Thyroid gland (tissue), 4 donors: ENCODE measurements around the gene GALNT18. TPM values are rescaled to one million over a fixed set of nuclear protein-coding genes. Genes with fewer than 3 reads are reported as not detected.

ENCODE experiments used
- DNase-seq, 2 donors: peaks; one replicate each; pipeline ENCODE4 v3.0.0-alpha.2; 2019
- H3K27ac ChIP-seq, 3 donors: fragments of 200-600 bp; sonication (generic); 1 replicate in 2 of 3; 2 replicates in 1 of 3; pipeline ENCODE4 v1.5.1; 2016 to 2019; ENCODE audit warnings: mild to moderate bottlenecking in 1 of 3, moderate library complexity in 1 of 3
- H3K27me3 ChIP-seq: fragments of 200-600 bp; sonication (generic); one replicate; pipeline ENCODE4 v1.5.1; 2019
- H3K36me3 ChIP-seq, 2 donors: fragments of 200-600 bp; sonication (generic); one replicate each; pipeline ENCODE4 v1.5.1; 2016 to 2019
- H3K4me1 ChIP-seq, 2 donors: fragments of 200-600 bp; sonication (generic); one replicate each; pipeline ENCODE4 v1.5.1; 2017 to 2019
- H3K4me3 ChIP-seq, 3 donors: fragments of 200-600 bp; sonication (generic); replicated peaks in 1 of 3; 1 replicate in 2 of 3; 2 replicates in 1 of 3; pipeline ENCODE4 v1.5.1; 2016; ENCODE audit warnings: mild to moderate bottlenecking in 1 of 3
- H3K9me3 ChIP-seq: fragments of 200-600 bp; sonication (generic); one replicate; pipeline ENCODE4 v1.5.1; 2017
- CTCF ChIP-seq, 6 experiments: fragments of 200-600 bp in 3 of 6; fragments of 450-650 bp in 3 of 6; sonication (generic) in 3 of 6; IDR thresholded peaks; one replicate each; pipeline ENCODE4 v1.5.1; 2016 to 2019; ENCODE audit warnings: antibody characterized with exemption in 6 of 6, mild to moderate bottlenecking in 2 of 6, inconsistent platforms in 1 of 6, moderate library complexity in 1 of 6
- POLR2A ChIP-seq, 2 donors: fragments of 450-650 bp; IDR thresholded peaks; one replicate each; pipeline ENCODE4 v1.6.1; 2017; ENCODE audit warnings: antibody characterized with exemption in 2 of 2, mild to moderate bottlenecking in 2 of 2, moderate library complexity in 1 of 2
- WGBS, 2 donors: methylation state at CpG; one replicate each; pipeline ENCODE4 v1.1.5; 2017; 5-methylcytosine and 5-hydroxymethylcytosine counted together
- intact Hi-C: fragments of 100-400 bp; cut with DNase I; formaldehyde crosslinking; loops from one replicate; pipeline ENCODE4 v1.15.1; 2023
- total RNA-seq, 4 donors: library from RNA; depleted of rRNA; stranded (reverse); fragments of >200 nt; gene quantifications; one replicate each; pipeline ENCODE4 v1.2.3, GENCODE V29; 2016

The GALNT18 gene
- total RNA-seq, 4 donors from 2014 or later, result 60.7 to 93.8 (median 87.5) TPM

GRCh38 chr11:11582011-11582701 lies 39.6 kb downstream of the GALNT18 start:
- Histone ChIP-seq H3K27me3 (no peaks in the 10 kb centered on the region), H3K36me3 (no peaks in the 10 kb centered on the region), H3K9me3 (no peaks in the 10 kb centered on the region), H3K4me1 (peaks cover 23 to 58% of the 10 kb centered on the region in 2 donors), H3K4me3 (no peak overlapping the region), H3K27ac (peak overlapping the region in 1 of 3 donors; percentile 3)
- TF ChIP-seq CTCF (IDR thresholded peaks at IDR 0.05) (no peak), POLR2A (IDR thresholded peaks at IDR 0.05) (no peak)
- no peak for DNase-seq
- intact Hi-C loops, result no loop called here
- 86 to 89% methylated on average over 5 of the region's 5 CpGs for WGBS, 2 donors

- Histone ChIP-seq H3K4me1 (peaks cover 23 to 58% of the 10 kb centered on the region in 2 donors), H3K36me3 (no peaks in the 10 kb centered on the region), H3K9me3 (no peaks in the 10 kb centered on the region), H3K27me3 (no peaks in the 10 kb centered on the region), H3K27ac (peak overlapping the region in 2 of 3 donors; percentile 3 to 55), H3K4me3 (no peak overlapping the region)
- WGBS, 2 donors, result 59 to 80% methylated on average over 3 to 4 of the region's 4 CpGs
- DNase-seq, result no peak
- intact Hi-C loops, result no loop called here
- TF ChIP-seq POLR2A (IDR thresholded peaks at IDR 0.05) (no peak), CTCF (IDR thresholded peaks at IDR 0.05) (no peak)
Observed at GRCh38 chr11:11581481-11581880, 40.3 kb downstream of the GALNT18 start.

GRCh38 chr11:11580841-11581411 lies 40.9 kb downstream of the GALNT18 start:
- peak; percentile 44 to 45 for DNase-seq
- intact Hi-C loops, result no loop called here
- 66 to 78% methylated on average over 10 of the region's 10 CpGs for WGBS, 2 donors
- H3K27ac ChIP-seq, result peak overlapping the region in 2 of 3 donors; percentile 3 to 55
- H3K36me3 ChIP-seq, result no peaks in the 10 kb centered on the region
- H3K27me3 ChIP-seq, result no peaks in the 10 kb centered on the region
- H3K4me1 ChIP-seq, result peaks cover 23 to 58% of the 10 kb centered on the region in 2 donors
- H3K9me3 ChIP-seq, result no peaks in the 10 kb centered on the region
- no peak overlapping the region for H3K4me3 ChIP-seq
- TF ChIP-seq CTCF (IDR thresholded peaks at IDR 0.05) (no peak), POLR2A (IDR thresholded peaks at IDR 0.05) (no peak)

GRCh38 chr11:11580012-11580411 lies 41.8 kb downstream of the GALNT18 start:
- 94 to 96% methylated on average over 5 of the region's 5 CpGs for WGBS, 2 donors
- DNase-seq, result no peak
- Histone ChIP-seq H3K4me3 (no peak overlapping the region), H3K4me1 (peaks cover 23 to 58% of the 10 kb centered on the region in 2 donors), H3K36me3 (no peaks in the 10 kb centered on the region), H3K9me3 (no peaks in the 10 kb centered on the region), H3K27ac (no peak overlapping the region), H3K27me3 (no peaks in the 10 kb centered on the region)
- TF ChIP-seq CTCF (IDR thresholded peaks at IDR 0.05), result no peak
- TF ChIP-seq POLR2A (IDR thresholded peaks at IDR 0.05), result no peak
- intact Hi-C loops, result no loop called here
